ENCODE data around the gene ZNF770.

Gene ZNF770

GRCh38 chr15:34999906-35000305, 11.8 kb upstream of the ZNF770 start:
- CTCF ChIA-PET: no interaction called here
- no peak for DNase-seq (ENCODE audit: low spot score)
- no peak for TF ChIP-seq CTCF (conservative IDR thresholded peaks at IDR 0.05; ENCODE audit: low read depth)
- peak overlapping the region; percentile 83 for H3K27ac ChIP-seq
- POLR2A ChIA-PET (ENCODE audit: low non-redundant PET): interaction anchor here (1.0 kb wide), 1 partner anchor 12 kb away, joined by 3 read pairs; the partner anchor contains the start of gene ZNF770

DNA sequence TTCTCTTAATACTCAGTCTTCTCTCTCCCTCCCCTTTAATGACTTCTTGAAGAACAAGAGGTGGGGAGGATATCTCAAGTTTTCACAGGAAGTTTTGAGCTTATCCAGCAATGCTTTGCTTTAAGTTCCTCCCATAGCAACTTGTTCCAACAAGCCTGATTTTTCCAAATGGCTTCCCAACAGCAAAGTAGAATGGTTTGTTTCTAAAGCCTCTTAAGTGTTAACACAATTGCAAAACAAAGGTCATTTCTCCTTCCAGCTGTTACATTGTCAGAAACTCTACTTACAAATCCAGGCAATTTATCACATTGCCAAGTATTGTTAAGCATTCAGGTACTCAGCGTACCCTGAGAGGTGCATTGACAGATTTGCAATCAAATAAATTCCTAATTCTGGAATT, 6.8 kb upstream of the ZNF770 start:
- H3K27ac ChIP-seq: peak overlapping the region; percentile 68
- CTCF ChIA-PET: interaction anchor here (0.7 to 1.1 kb wide), 2 partner anchors 24 to 67 kb away, joined by 3 to 4 read pairs; no protein-coding TSS in a partner anchor
- POLR2A ChIA-PET (ENCODE audit: low non-redundant PET): no interaction called here
- no peak for TF ChIP-seq CTCF (conservative IDR thresholded peaks at IDR 0.05; ENCODE audit: low read depth)
- DNase-seq (ENCODE audit: low spot score): no peak

- H3K27ac ChIP-seq: no peak overlapping the region
Measured at GRCh38 chr15:34993877-34994276, 5.8 kb upstream of the ZNF770 start.

GRCh38 chr15:34993412-34993811, 5.3 kb upstream of the ZNF770 start:
- DNase-seq (ENCODE audit: low spot score): no peak
- CTCF ChIA-PET: interaction anchor here (0.6 kb wide), 1 partner anchor 28 kb away, joined by 3 read pairs; no protein-coding TSS in a partner anchor
- POLR2A ChIA-PET (ENCODE audit: low non-redundant PET): no interaction called here
- no peak overlapping the region for H3K27ac ChIP-seq
- TF ChIP-seq CTCF (conservative IDR thresholded peaks at IDR 0.05; ENCODE audit: low read depth): no peak

More at GRCh38 chr15:34993877-34994276, 5.8 kb upstream of the ZNF770 start:
- ChIA-PET CTCF (interaction anchor here (0.6 kb wide), 1 partner anchor 27 kb away, joined by 3 read pairs; no protein-coding TSS in a partner anchor), POLR2A (ENCODE audit: low non-redundant PET) (no interaction called here)
- DNase-seq (ENCODE audit: low spot score): no peak
- no peak for TF ChIP-seq CTCF (conservative IDR thresholded peaks at IDR 0.05; ENCODE audit: low read depth)

DNA sequence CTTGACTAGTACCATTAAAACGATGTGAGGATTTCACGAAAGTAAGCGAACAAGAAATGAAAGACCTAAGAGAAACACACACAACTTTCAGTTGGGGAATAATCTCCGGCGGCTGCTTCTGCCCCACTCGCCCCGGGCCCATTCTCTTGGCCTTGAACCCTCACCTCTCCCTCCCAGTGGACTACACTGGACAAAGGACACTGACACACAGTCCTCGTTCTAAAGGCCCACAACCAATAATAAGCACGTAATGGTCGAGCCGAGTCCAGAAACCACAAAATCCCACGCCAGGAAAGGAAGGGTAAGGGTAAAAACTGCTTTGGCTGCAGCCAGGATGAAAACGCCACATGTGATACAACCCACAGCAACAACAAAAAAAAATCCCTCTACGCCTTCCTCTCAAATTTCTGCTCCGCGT, 469 bp downstream of the ZNF770 start:
- ChIA-PET CTCF (interaction anchor here (1.3 to 1.4 kb wide), 2 partner anchors 18 to 31 kb away, joined by 4 to 5 read pairs; partner anchors contain the start of gene AQR), POLR2A (ENCODE audit: low non-redundant PET) (interaction anchor here (0.9 to 1.5 kb wide), 6 partner anchors 13 to 306 kb away, joined by 3 to 6 read pairs (median 4); partner anchors contain the start of gene AQR)
- DNase-seq (ENCODE audit: low spot score): no peak
- peak overlapping the region; percentile 91 for H3K27ac ChIP-seq
- no peak for TF ChIP-seq CTCF (conservative IDR thresholded peaks at IDR 0.05; ENCODE audit: low read depth)

- ChIA-PET CTCF (interaction anchor here (1.1 to 1.4 kb wide), 2 partner anchors 32 to 33 kb away, joined by 3 to 5 read pairs; no protein-coding TSS in a partner anchor), POLR2A (ENCODE audit: low non-redundant PET) (no interaction called here)
- DNase-seq (ENCODE audit: low spot score): no peak
- H3K27ac ChIP-seq: no peak overlapping the region
- TF ChIP-seq CTCF (conservative IDR thresholded peaks at IDR 0.05; ENCODE audit: low read depth): no peak
Measured at GRCh38 chr15:34986771-34987480, 1.2 kb downstream of the ZNF770 start.
